Ishikawa (cell line): ENCODE measurements around the gene PLA2G4E.

Source experiments
- CEBPB ChIP-seq: IDR thresholded peaks from 2 replicates; pipeline ENCODE4 v1.6.1; 2012
- CREB1 ChIP-seq: IDR thresholded peaks from 2 replicates; pipeline ENCODE4 v1.6.1; 2012; ENCODE audit warnings: low read depth
- EGR1 ChIP-seq: IDR thresholded peaks from 2 replicates; pipeline ENCODE4 v1.6.1; 2012
- EP300 ChIP-seq: IDR thresholded peaks from 2 replicates; pipeline ENCODE4 v1.6.1; 2012; ENCODE audit warnings: borderline replicate concordance
- FOXM1 ChIP-seq: IDR thresholded peaks from 2 replicates; pipeline ENCODE4 v1.6.1; 2012; ENCODE audit warnings: low read depth, borderline replicate concordance
- NFIC ChIP-seq: IDR thresholded peaks from 2 replicates; pipeline ENCODE4 v1.6.1; 2012
- RAD21 ChIP-seq: IDR thresholded peaks from 2 replicates; pipeline ENCODE4 v1.6.1; 2012; ENCODE audit warnings: low read depth
- TAF1 ChIP-seq: IDR thresholded peaks from 2 replicates; pipeline ENCODE4 v1.6.1; 2012; ENCODE audit warnings: low read depth, mild to moderate bottlenecking
- TCF12 ChIP-seq: IDR thresholded peaks from 2 replicates; pipeline ENCODE4 v1.6.1; 2012; ENCODE audit warnings: low read depth
- TEAD4 ChIP-seq: IDR thresholded peaks from 2 replicates; pipeline ENCODE4 v1.6.1; 2012
- YY1 ChIP-seq: IDR thresholded peaks from 2 replicates; pipeline ENCODE4 v1.6.1; 2012; ENCODE audit warnings: low read depth
- ZBTB7A ChIP-seq: IDR thresholded peaks from 2 replicates; pipeline ENCODE4 v1.6.1; 2012; ENCODE audit warnings: low read depth
- TF ChIP-seq, protein P1 (sequence below): IDR thresholded peaks from 2 replicates; pipeline ENCODE4 v1.6.1; 2012
- TF ChIP-seq, protein P2 (sequence below): IDR thresholded peaks from 2 replicates; pipeline ENCODE4 v1.6.1; 2012; ENCODE audit warnings: low read depth, mild to moderate bottlenecking
- TF ChIP-seq, protein P3 (sequence below): IDR thresholded peaks from 2 replicates; pipeline ENCODE4 v1.6.1; 2012

PLA2G4E gene

DNA sequence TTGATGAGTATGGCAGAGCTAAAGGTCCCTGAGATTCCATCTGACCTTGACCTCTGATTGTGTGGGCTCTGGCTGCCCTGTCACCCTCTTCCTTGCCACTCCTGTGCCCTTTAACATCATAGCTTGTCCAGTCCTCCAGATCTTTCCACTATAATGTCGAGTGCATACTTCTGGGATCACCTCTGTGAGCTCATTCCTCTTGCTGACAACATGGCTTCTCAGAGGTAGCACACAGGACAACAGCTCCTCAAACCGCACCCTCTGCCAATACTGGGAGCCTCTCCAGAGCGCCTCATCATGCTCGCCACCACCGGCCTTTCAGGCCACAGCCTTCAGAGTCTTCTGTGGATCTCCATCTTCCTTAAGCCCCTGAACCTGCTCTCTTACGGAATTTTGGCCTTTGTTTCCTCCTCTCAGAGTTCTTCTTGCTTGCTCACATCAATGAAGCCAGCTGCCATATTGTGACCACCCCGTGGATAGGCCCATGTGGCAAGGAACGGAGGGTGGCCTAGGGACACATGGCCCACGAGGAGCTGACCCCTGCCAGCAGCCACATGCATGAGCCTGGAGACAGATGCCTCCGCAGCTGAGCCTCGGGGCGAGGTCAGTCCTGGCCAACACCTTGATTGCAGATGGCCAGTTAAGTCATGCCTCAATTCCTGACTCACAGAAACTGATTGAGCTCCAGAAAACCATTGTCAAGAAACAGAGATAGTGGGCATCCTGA lies 42.4 kb upstream of the PLA2G4E start:
- TF ChIP-seq EP300: no peak
- TF ChIP-seq ZBTB7A: no peak
- TF ChIP-seq RAD21: no peak
- no peak for TF ChIP-seq TAF1
- TF ChIP-seq EGR1: no peak

DNA sequence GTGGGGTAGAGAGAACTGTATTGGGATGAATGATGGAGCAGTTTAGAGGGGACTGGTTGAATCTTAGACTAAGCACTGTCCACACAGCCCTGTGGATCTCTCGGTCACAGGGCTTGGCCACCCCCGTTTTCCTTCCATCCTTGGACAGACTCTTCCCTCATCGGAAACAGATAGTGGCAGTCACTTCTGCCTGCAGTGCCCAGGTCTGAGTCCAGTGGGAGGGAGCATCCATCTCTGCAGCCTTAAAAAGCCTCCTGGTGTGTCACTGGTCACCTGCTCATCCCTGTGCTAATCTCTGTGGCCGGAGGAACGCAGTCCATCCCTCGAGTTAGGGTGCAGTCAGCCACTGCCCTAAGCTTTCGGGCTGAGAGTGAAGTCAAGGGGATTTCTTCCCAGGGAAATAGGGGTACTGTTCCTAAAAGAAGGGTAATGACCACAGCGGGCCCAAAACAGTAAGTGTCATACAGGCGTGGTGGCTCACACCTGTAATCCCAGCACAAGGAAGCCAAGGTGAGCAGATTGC lies 41.5 kb upstream of the PLA2G4E start:
- TF ChIP-seq EP300 (no peak), CREB1 (no peak), TAF1 (no peak), CEBPB (no peak), TCF12 (no peak), TEAD4 (no peak), NFIC (no peak), RAD21 (no peak), ZBTB7A (no peak), YY1 (no peak), EGR1 (no peak)
- TF ChIP-seq, protein P1, sequence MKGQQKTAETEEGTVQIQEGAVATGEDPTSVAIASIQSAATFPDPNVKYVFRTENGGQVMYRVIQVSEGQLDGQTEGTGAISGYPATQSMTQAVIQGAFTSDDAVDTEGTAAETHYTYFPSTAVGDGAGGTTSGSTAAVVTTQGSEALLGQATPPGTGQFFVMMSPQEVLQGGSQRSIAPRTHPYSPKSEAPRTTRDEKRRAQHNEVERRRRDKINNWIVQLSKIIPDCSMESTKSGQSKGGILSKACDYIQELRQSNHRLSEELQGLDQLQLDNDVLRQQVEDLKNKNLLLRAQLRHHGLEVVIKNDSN: no peak
- TF ChIP-seq, protein P2, sequence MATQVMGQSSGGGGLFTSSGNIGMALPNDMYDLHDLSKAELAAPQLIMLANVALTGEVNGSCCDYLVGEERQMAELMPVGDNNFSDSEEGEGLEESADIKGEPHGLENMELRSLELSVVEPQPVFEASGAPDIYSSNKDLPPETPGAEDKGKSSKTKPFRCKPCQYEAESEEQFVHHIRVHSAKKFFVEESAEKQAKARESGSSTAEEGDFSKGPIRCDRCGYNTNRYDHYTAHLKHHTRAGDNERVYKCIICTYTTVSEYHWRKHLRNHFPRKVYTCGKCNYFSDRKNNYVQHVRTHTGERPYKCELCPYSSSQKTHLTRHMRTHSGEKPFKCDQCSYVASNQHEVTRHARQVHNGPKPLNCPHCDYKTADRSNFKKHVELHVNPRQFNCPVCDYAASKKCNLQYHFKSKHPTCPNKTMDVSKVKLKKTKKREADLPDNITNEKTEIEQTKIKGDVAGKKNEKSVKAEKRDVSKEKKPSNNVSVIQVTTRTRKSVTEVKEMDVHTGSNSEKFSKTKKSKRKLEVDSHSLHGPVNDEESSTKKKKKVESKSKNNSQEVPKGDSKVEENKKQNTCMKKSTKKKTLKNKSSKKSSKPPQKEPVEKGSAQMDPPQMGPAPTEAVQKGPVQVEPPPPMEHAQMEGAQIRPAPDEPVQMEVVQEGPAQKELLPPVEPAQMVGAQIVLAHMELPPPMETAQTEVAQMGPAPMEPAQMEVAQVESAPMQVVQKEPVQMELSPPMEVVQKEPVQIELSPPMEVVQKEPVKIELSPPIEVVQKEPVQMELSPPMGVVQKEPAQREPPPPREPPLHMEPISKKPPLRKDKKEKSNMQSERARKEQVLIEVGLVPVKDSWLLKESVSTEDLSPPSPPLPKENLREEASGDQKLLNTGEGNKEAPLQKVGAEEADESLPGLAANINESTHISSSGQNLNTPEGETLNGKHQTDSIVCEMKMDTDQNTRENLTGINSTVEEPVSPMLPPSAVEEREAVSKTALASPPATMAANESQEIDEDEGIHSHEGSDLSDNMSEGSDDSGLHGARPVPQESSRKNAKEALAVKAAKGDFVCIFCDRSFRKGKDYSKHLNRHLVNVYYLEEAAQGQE: no peak
- TF ChIP-seq, protein P3, sequence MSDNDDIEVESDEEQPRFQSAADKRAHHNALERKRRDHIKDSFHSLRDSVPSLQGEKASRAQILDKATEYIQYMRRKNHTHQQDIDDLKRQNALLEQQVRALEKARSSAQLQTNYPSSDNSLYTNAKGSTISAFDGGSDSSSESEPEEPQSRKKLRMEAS: no peak

DNA sequence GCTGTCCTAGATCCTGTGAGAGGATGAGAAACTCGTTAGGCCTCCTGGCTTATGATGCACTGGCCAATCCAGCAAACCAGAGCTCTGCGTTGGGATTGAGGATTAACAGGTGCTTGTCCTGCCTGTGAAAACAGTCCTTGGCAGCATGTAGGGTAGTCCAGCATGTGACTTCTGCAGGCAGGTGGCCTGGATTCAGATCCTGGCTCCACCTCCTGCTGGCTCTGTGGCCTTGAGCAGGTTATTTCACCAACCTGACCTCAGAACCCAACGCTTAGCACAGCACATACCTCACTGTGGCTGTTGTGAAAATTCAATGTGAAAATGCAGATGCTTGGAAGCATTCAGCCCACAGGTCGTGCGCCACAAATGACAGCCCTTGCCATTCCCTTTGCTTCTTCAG lies 40.0 kb upstream of the PLA2G4E start:
- TF ChIP-seq TAF1: no peak
- no peak for TF ChIP-seq CEBPB
- TF ChIP-seq EP300: no peak
- TF ChIP-seq TEAD4: no peak
- TF ChIP-seq YY1: no peak
- TF ChIP-seq, protein P2: no peak
- TF ChIP-seq RAD21: no peak
- TF ChIP-seq, protein P1: no peak
- no peak for TF ChIP-seq CREB1
- TF ChIP-seq FOXM1: no peak
- no peak for TF ChIP-seq TCF12
- TF ChIP-seq, protein P3: no peak
- no peak for TF ChIP-seq ZBTB7A
- TF ChIP-seq EGR1: no peak
- no peak for TF ChIP-seq NFIC

DNA sequence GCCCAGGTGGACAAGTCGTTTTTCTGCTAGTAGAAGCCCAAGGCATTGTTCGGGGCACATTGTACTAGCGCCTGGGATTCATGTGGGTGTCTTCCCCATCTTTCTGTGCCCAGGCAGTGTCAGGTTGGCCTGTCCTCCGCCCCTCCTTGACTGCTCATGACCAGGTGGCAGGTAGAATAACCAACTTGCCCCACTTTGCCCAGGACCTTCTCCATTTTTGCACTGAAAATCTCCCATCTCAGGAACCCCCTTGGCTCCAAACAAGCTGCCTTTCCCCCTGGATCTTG lies 39.6 kb upstream of the PLA2G4E start:
- TF ChIP-seq, protein P3: no peak
- TF ChIP-seq TAF1 (no peak), EGR1 (no peak), CREB1 (no peak), ZBTB7A (no peak), RAD21 (no peak), NFIC (no peak), CEBPB (no peak), FOXM1 (no peak), YY1 (no peak), EP300 (no peak), TCF12 (no peak), TEAD4 (no peak)
- TF ChIP-seq, protein P1: no peak
- TF ChIP-seq, protein P2: no peak
